Heart right ventricle (tissue), 16 donors: ENCODE data around the gene PKNOX1. TPM values are rescaled to one million over a fixed set of nuclear protein-coding genes. Genes with fewer than 3 reads are reported as not detected.
"Not testable (repeated sequence)": the region's sequence is repeated elsewhere in the genome, so short reads cannot be mapped to it uniquely, and the experiment has no call there.

Source experiments
- ATAC-seq, 8 donors: fragments of 200-7000 bp; cut with Tn5 transposase; one replicate each; pipeline ENCODE4 v1.9.1; 2020; ENCODE audit warnings: mild to moderate bottlenecking in 8 of 8, moderate library complexity in 8 of 8, moderate number of reproducible peaks in 1 of 8
- DNase-seq, 2 donors: peaks; one replicate each; pipeline ENCODE4 v3.0.0-alpha.2; 2020
- H3K27ac ChIP-seq, 10 donors: fragments of 200-600 bp; sonication (generic) in 2 of 10; one replicate each; pipeline versions ENCODE4 v1.5.0 to v1.8.0; 2020 to 2022; ENCODE audit warnings: mild to moderate bottlenecking in 3 of 10
- H3K27me3 ChIP-seq, 7 donors: fragments of 200-600 bp; one replicate each; pipeline ENCODE4 v1.8.0; 2021 to 2022; ENCODE audit warnings: mild to moderate bottlenecking in 2 of 7
- H3K36me3 ChIP-seq, 9 donors: fragments of 200-600 bp; sonication (generic) in 1 of 9; one replicate each; pipeline versions ENCODE4 v1.5.0 to v1.8.0; 2020 to 2022; ENCODE audit warnings: mild to moderate bottlenecking in 2 of 9
- H3K4me1 ChIP-seq, 9 donors: fragments of 200-600 bp; sonication (generic) in 1 of 9; one replicate each; pipeline versions ENCODE4 v1.5.0 to v1.8.0; 2020 to 2022; ENCODE audit warnings: mild to moderate bottlenecking in 4 of 9
- H3K4me3 ChIP-seq, 10 donors: fragments of 200-600 bp; sonication (generic) in 2 of 10; one replicate each; pipeline versions ENCODE4 v1.5.0 to v1.8.0; 2020 to 2022; ENCODE audit warnings: mild to moderate bottlenecking in 7 of 10, moderate library complexity in 2 of 10
- H3K9me3 ChIP-seq, 11 donors: fragments of 200-600 bp in 10 of 11; sonication (generic) in 2 of 11; one replicate each; pipeline versions ENCODE4 v1.5.0 to v1.8.0; 2013 to 2022; ENCODE audit warnings: mild to moderate bottlenecking in 2 of 11, control low read depth in 1 of 11, moderate library complexity in 1 of 11
- CTCF ChIP-seq, 9 donors: fragments of 200-600 bp; sonication (generic) in 2 of 9; IDR thresholded peaks; one replicate each; pipeline versions ENCODE4 v1.5.0 to v1.8.0; 2021 to 2022; ENCODE audit warnings: antibody characterized with exemption in 9 of 9, mild to moderate bottlenecking in 5 of 9, moderate library complexity in 1 of 9
- WGBS, 2 donors: extraction: QIAGEN DNeasy Blood & Tissue Kit; methylation state at CpG; one replicate each; pipeline ENCODE4 v1.1.7; 2013; ENCODE audit warnings: inconsistent platforms in 1 of 2; 5-methylcytosine and 5-hydroxymethylcytosine counted together
- intact Hi-C, 10 donors: fragments of 100-400 bp; cut with DNase I; formaldehyde crosslinking; loops; one replicate each; pipeline versions ENCODE4 v1.11.1 to v1.14.2; 2022
- polyA plus RNA-seq, 2 donors: library from polyadenylated mRNA; stranded (reverse); fragments of 200-250 nt; gene quantifications; one replicate each; pipeline ENCODE4 v1.2.3, GENCODE V29; 2013
- total RNA-seq, 10 donors: library from RNA; stranded (reverse); fragmentation: NEBNext Ultra II Directional in 3 of 10; extraction: Animal tissue kit (Norgen Biotek cat#: 25700) in 3 of 10; gene quantifications; one replicate each; pipeline versions ENCODE4 v1.2.1 to v1.2.4, GENCODE V29; 2021 to 2023
- donor health status: Arrhythmogenic right ventricular cardiomyopathy.
- donor health status: ischemic (EF 13 %, LVEDD 7.1; RV severe dilation, severe dysfunction).
- donor health status: healthy with polysubstance abuse.
- donor health status: DM: no; HTN: yes; CAD: no.
- donor health status: DM: no; HTN: no; CAD: no.
- donor health status: ischemic (EF 25% LVEDD 6.9; RV normal size, moderate dysfunction).
- donor health status: ischemic (EF 25% LVEDD 5.7; RV mildly dilated, moderate dysfunction).
- donor health status: healthy.
- donor health status: DM: yes; HTN: yes; CAD: no.
- donor health status: Ischemic cardiomyopathy.
- donor health status: ischemic (EF 35%, LVEDD 5.7; RV mildly dilated, moderate dysfunction).
- donor health status: nonischemic (EF 11% LVEDD 7.7; RV severe dilation, severe dysfunction).
- donor health status: DM: yes; HTN: yes; CAD: no.
- donor health status: PGD.
- donor health status: ischemic (EF 29% LVEDD 5.4; RV normal size, mild dysfunction).
- donor health status: nonischemic (EF 23%, LVEDD 6.1; RV moderate dilation, normal function).

PKNOX1 gene
- total and polyA plus RNA-seq, 12 donors, result 5.0 to 11.6 (median 7.6) TPM

- Histone ChIP-seq H3K4me3 (no peak overlapping the region), H3K27me3 (no peaks in the 10 kb centered on the region), H3K36me3 (no peaks in the 10 kb centered on the region), H3K4me1 (no peaks in the 10 kb centered on the region), H3K9me3 (no peaks in the 10 kb centered on the region), H3K27ac (no peak overlapping the region)
- DNase-seq (no peak), ATAC-seq (no peak)
- no peak for TF ChIP-seq CTCF (IDR thresholded peaks at IDR 0.05)
- intact Hi-C loops, result no loop called here
- WGBS, 2 donors, result 75 to 80% methylated on average over 4 to 5 of the region's 6 CpGs
These were observed 11.9 kb upstream of the PKNOX1 start for GRCh38 chr21:42962380-42963007.

- 91 to 93% methylated on average over 9 of the region's 9 CpGs for WGBS, 2 donors
- Histone ChIP-seq H3K4me3 (no peak overlapping the region), H3K9me3 (no peaks in the 10 kb centered on the region), H3K36me3 (no peaks in the 10 kb centered on the region), H3K27ac (no peak overlapping the region), H3K4me1 (no peaks in the 10 kb centered on the region), H3K27me3 (no peaks in the 10 kb centered on the region)
- intact Hi-C loops, result no loop called here
- no peak for TF ChIP-seq CTCF (IDR thresholded peaks at IDR 0.05)
- DNase-seq, result no peak
- peak in 2 of 8 donors; percentile 11 to 19 for ATAC-seq
These were observed 10.3 kb upstream of the PKNOX1 start for GRCh38 chr21:42964086-42964485.

GRCh38 chr21:42964546-42965210 lies 9.7 kb upstream of the PKNOX1 start:
- intact Hi-C loops, result no loop called here
- ATAC-seq (no peak), DNase-seq (no peak)
- Histone ChIP-seq H3K36me3 (no peaks in the 10 kb centered on the region), H3K27ac (no peak overlapping the region), H3K4me3 (no peak overlapping the region), H3K4me1 (no peaks in the 10 kb centered on the region), H3K27me3 (no peaks in the 10 kb centered on the region), H3K9me3 (no peaks in the 10 kb centered on the region)
- 96 to 97% methylated on average over 13 of the region's 13 CpGs for WGBS, 2 donors
- no peak for TF ChIP-seq CTCF (IDR thresholded peaks at IDR 0.05)

- no peaks in the 10 kb centered on the region for H3K36me3 ChIP-seq
- no peak for DNase-seq
- TF ChIP-seq CTCF (IDR thresholded peaks at IDR 0.05), result no peak
- no peaks in the 10 kb centered on the region for H3K9me3 ChIP-seq
- no peak for ATAC-seq
- no peaks in the 10 kb centered on the region for H3K4me1 ChIP-seq
- 65 to 80% methylated on average over 3 of the region's 3 CpGs for WGBS, 2 donors
- H3K27ac ChIP-seq, result no peak overlapping the region
- intact Hi-C loops, result no loop called here
- no peak overlapping the region for H3K4me3 ChIP-seq
- H3K27me3 ChIP-seq, result no peaks in the 10 kb centered on the region
These were observed 9.2 kb upstream of the PKNOX1 start for GRCh38 chr21:42965211-42965560.

GRCh38 chr21:42967616-42968015 lies 6.7 kb upstream of the PKNOX1 start:
- 96 to 97% methylated on average over 9 of the region's 9 CpGs for WGBS, 2 donors
- H3K4me3 ChIP-seq, ATAC-seq, H3K4me1 ChIP-seq, H3K36me3 ChIP-seq, H3K27me3 ChIP-seq, intact Hi-C loops, H3K9me3 ChIP-seq, H3K27ac ChIP-seq, DNase-seq: not testable (repeated sequence)
